Hepatocyte (in vitro differentiated cells): Measurements from ENCODE around the gene CHST15.

ENCODE experiments used
- CTCF ChIP-seq: fragments of 200-600 bp; sonication (generic); IDR thresholded peaks from 2 replicates; pipeline ENCODE4 v1.5.1; 2016; ENCODE audit warnings: antibody characterized with exemption, mild to moderate bottlenecking; ENCODE audit not compliant: poor library complexity
- EZH2phosphoT487 ChIP-seq: fragments of 200-600 bp; sonication (generic); IDR thresholded peaks from one replicate; pipeline ENCODE4 v1.6.1; 2018; ENCODE audit warnings: antibody characterized with exemption, mild to moderate bottlenecking, low read depth, moderate library complexity; ENCODE audit not compliant: unreplicated experiment, severe bottlenecking

GRCh38 chr10:124101351-124101750 lies 8.0 kb upstream of the CHST15 start:
- TF ChIP-seq CTCF (no peak), EZH2phosphoT487 (no peak)
